Neuronal stem cell (in vitro differentiated cells): ENCODE data around the gene F11R.
A peak's percentile ranks its signal among the peaks of the same experiment; 100 is the strongest.
"Not testable (repeated sequence)": the region's sequence is repeated elsewhere in the genome, so short reads cannot be mapped to it uniquely, and the experiment has no call there.

Source experiments
- DNase-seq: peaks from one replicate; pipeline ENCODE4 v3.0.0-alpha.2; 2013; ENCODE audit warnings: low spot score
- H2AFZ ChIP-seq: one replicate; pipeline ENCODE4 v1.6.1; 2013; ENCODE audit warnings: mild to moderate bottlenecking, low read length, inconsistent platforms
- H2AK5ac ChIP-seq: 2 replicates; pipeline ENCODE4 v1.6.1; 2013; ENCODE audit warnings: low read depth, mild to moderate bottlenecking, inconsistent platforms, low read length, moderate library complexity, mixed read lengths
- H2BK120ac ChIP-seq: 2 replicates; pipeline ENCODE4 v1.6.1; 2013; ENCODE audit warnings: low read depth, mild to moderate bottlenecking, inconsistent platforms, low read length, moderate library complexity, mixed read lengths
- H2BK12ac ChIP-seq: one replicate; pipeline ENCODE4 v1.6.1; 2013; ENCODE audit warnings: low read length, inconsistent platforms
- H2BK15ac ChIP-seq: 2 replicates; pipeline ENCODE4 v1.6.1; 2013; ENCODE audit warnings: mild to moderate bottlenecking, low read length, inconsistent platforms, mixed read lengths
- H2BK5ac ChIP-seq: one replicate; pipeline ENCODE4 v1.6.1; 2013; ENCODE audit warnings: inconsistent platforms, mild to moderate bottlenecking, low read length, moderate library complexity
- H3K14ac ChIP-seq: one replicate; pipeline ENCODE4 v1.6.1; 2013; ENCODE audit warnings: low read length, inconsistent platforms
- H3K18ac ChIP-seq: 2 replicates; pipeline ENCODE4 v1.6.1; 2013; ENCODE audit warnings: low read length, inconsistent platforms
- H3K23ac ChIP-seq: 2 replicates; pipeline ENCODE4 v1.6.1; 2013; ENCODE audit warnings: low read depth, mild to moderate bottlenecking, mixed read lengths, low read length, inconsistent platforms; ENCODE audit not compliant: poor library complexity
- H3K27ac ChIP-seq: replicated peaks from 3 replicates; pipeline ENCODE4 v1.5.1; 2013; ENCODE audit warnings: low read length, inconsistent platforms
- H3K27me3 ChIP-seq, 3 experiments: 2 replicates each; pipeline ENCODE4 v1.6.1; 2013; ENCODE audit warnings: low read length in 3 of 3, mild to moderate bottlenecking in 2 of 3, inconsistent platforms in 1 of 3, low read depth in 1 of 3, mixed read lengths in 1 of 3, moderate library complexity in 1 of 3; ENCODE audit not compliant: control insufficient read depth in 3 of 3, insufficient read depth in 3 of 3
- H3K36me3 ChIP-seq, 2 donors: replicated peaks in 1 of 2; 2 replicates each; pipeline ENCODE4 v1.6.1; 2013; ENCODE audit warnings: low read length in 2 of 2; ENCODE audit not compliant: control insufficient read depth in 2 of 2, insufficient read depth in 2 of 2
- H3K4ac ChIP-seq: 2 replicates; pipeline ENCODE4 v1.6.1; 2013; ENCODE audit warnings: inconsistent platforms, mild to moderate bottlenecking, low read length, moderate library complexity
- H3K4me1 ChIP-seq, 2 donors: 1 replicate in 1 of 2; 2 replicates in 1 of 2; pipeline ENCODE4 v1.6.1; 2013; ENCODE audit warnings: low read length in 2 of 2, low read depth in 1 of 2; ENCODE audit not compliant: control insufficient read depth in 2 of 2, insufficient read depth in 1 of 2
- H3K4me2 ChIP-seq: one replicate; pipeline ENCODE4 v1.6.1; 2013; ENCODE audit warnings: mild to moderate bottlenecking, low read length, inconsistent platforms; ENCODE audit not compliant: insufficient read depth, poor library complexity, severe bottlenecking
- H3K4me3 ChIP-seq, 2 donors: 2 replicates each; pipeline ENCODE4 v1.5.1; 2013; ENCODE audit warnings: low read length in 2 of 2, mild to moderate bottlenecking in 2 of 2, inconsistent platforms in 1 of 2, moderate library complexity in 1 of 2
- H3K79me1 ChIP-seq: one replicate; pipeline ENCODE4 v1.6.1; 2013; ENCODE audit warnings: low read depth, mild to moderate bottlenecking, inconsistent platforms, low read length, moderate library complexity
- H3K9ac ChIP-seq: one replicate; pipeline ENCODE4 v1.6.1; 2013; ENCODE audit warnings: mild to moderate bottlenecking, low read depth, low read length, inconsistent platforms; ENCODE audit not compliant: poor library complexity
- H3K9me3 ChIP-seq, 2 donors: replicated peaks in 1 of 2; 2 replicates each; pipeline versions ENCODE3 to v1.6.1; 2013; ENCODE audit warnings: low read length in 2 of 2, mild to moderate bottlenecking in 2 of 2, inconsistent platforms in 1 of 2, low read depth in 1 of 2, mixed read lengths in 1 of 2, moderate library complexity in 1 of 2; ENCODE audit not compliant: control insufficient read depth in 2 of 2, insufficient read depth in 1 of 2
- H4K8ac ChIP-seq: one replicate; pipeline ENCODE4 v1.6.1; 2013; ENCODE audit warnings: low read depth, mild to moderate bottlenecking, inconsistent platforms, low read length, moderate library complexity
- H4K91ac ChIP-seq: one replicate; pipeline ENCODE4 v1.6.1; 2013; ENCODE audit warnings: low read length, low read depth, mild to moderate bottlenecking, inconsistent platforms; ENCODE audit not compliant: poor library complexity
- WGBS, 2 donors: extraction: QIAGEN DNeasy Blood & Tissue Kit; methylation state at CpG; one replicate each; pipeline ENCODE4 v1.1.7; 2013; ENCODE audit warnings: missing lambda C conversion rate in 2 of 2, mixed read lengths in 1 of 2; ENCODE audit not compliant: insufficient read length in 2 of 2, insufficient replicate concordance in 1 of 2; ENCODE audit errors: extremely low coverage in 2 of 2; 5-methylcytosine and 5-hydroxymethylcytosine counted together

F11R gene

DNA sequence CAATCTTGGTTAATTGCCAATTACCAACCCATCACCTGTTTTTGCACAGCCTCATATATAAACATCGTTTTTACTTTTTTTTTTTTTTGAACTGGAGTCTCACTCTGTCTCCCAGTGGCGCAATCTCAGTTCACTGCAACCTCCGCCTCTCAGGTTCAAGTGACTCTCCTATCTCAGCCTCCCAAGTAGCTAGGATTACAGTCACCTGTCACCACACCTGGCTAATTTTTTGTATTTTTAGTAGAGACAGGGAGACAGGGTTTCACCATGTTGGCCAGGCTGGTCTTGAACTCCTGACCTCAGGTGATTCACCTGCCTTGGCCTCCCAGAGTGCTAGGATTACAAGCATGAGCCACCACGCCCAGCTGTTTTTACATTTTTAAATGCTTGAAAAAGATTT, 28.9 kb downstream of the F11R start:
- H2BK12ac ChIP-seq, H2BK120ac ChIP-seq, H3K23ac ChIP-seq, H3K9me3 ChIP-seq, H2BK5ac ChIP-seq, H2BK15ac ChIP-seq, H3K18ac ChIP-seq, H3K27ac ChIP-seq, H3K4me2 ChIP-seq, H3K36me3 ChIP-seq, H2AFZ ChIP-seq, H4K8ac ChIP-seq, H3K4me3 ChIP-seq, H3K9ac ChIP-seq, H3K4me1 ChIP-seq, H4K91ac ChIP-seq, H3K79me1 ChIP-seq, H3K4ac ChIP-seq, H2AK5ac ChIP-seq, H3K27me3 ChIP-seq, DNase-seq, H3K14ac ChIP-seq: not testable (repeated sequence)
- no CpG with 5 or more reads among the region's 4 CpGs for WGBS, 2 donors

DNA sequence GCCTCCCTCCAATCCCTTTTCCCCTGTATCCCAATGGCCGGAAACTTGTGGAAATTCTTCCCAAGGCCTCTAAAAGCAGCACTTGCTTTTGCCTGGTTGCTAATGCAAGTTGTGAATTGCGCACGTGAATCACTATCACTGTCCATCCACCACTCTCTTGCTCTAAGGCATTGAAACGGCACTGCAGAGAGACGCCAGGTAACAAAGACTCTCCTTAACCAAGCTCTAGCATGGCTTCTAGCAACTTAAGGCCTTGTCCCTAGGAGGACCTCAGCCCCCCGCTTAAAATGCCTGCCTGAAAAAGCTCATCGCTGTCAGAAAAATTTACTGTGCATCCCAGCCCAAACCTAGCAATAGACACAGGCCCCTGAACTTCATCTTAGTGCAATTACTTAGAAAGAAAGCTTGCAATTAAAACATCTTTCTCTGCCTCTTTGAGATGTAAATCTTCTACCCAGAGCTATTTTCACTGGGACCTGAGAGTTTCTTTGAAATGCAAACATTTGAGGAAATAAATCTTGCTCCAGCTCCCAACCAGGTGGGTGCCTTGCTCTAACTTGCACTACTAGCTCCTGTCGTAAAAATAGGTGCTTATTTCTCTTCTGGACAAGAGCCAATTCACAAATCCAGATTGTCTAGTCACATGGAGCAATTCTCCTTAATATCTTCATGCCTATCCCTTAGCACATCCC, 33.4 kb downstream of the F11R start:
- H3K18ac ChIP-seq = no peak overlapping the region
- no peak overlapping the region for H3K27ac ChIP-seq
- no peak overlapping the region for H2AFZ ChIP-seq
- peaks cover 0 to 16% (median 0%) of the 10 kb centered on the region in 3 experiments for H3K27me3 ChIP-seq
- H3K23ac ChIP-seq = no peak overlapping the region
- H4K8ac ChIP-seq = no peak overlapping the region
- no peaks in the 10 kb centered on the region for H3K36me3 ChIP-seq
- H3K4me1 ChIP-seq = no peaks in the 10 kb centered on the region
- no CpG with 5 or more reads among the region's 8 CpGs for WGBS, 2 donors
- H3K9me3 ChIP-seq = no peaks in the 10 kb centered on the region
- no peak overlapping the region for H2BK12ac ChIP-seq
- no peak overlapping the region for H2BK5ac ChIP-seq
- H3K14ac ChIP-seq = peak overlapping the region; percentile 21
- H2BK15ac ChIP-seq = no peak overlapping the region
- DNase-seq = no peak
- no peak overlapping the region for H3K9ac ChIP-seq
- peak overlapping the region; percentile 11 for H3K4me2 ChIP-seq
- no peak overlapping the region for H3K4ac ChIP-seq
- H4K91ac ChIP-seq = no peak overlapping the region
- H2BK120ac ChIP-seq = no peak overlapping the region
- no peak overlapping the region for H2AK5ac ChIP-seq
- H3K4me3 ChIP-seq = no peak overlapping the region
- H3K79me1 ChIP-seq = no peaks in the 10 kb centered on the region

DNA sequence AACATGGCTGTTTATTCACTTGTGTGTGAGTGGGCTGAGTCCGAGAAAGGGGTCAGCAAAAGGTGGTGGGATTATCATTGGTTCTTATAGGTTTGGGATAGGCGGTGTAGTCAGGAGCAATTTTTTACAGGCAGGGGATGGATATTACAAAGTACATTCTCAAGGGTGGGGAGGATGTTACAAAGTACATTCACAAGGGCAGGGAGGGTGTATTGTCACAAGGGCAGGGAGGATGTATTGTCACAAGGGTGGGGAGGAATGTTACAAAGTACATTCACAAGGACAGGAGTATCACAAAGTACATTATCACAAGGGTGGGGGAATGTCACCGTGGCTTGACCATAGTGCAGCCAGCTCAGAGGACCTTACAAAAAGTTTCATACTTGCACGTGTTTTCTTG, 35.2 kb downstream of the F11R start:
- peaks cover 0 to 34% (median 15%) of the 10 kb centered on the region in 3 experiments for H3K27me3 ChIP-seq
- no CpG with 5 or more reads among the region's 4 CpGs for WGBS, 2 donors
- no peak overlapping the region for H3K18ac ChIP-seq
- H3K36me3 ChIP-seq = no peaks in the 10 kb centered on the region
- H2BK12ac ChIP-seq = no peak overlapping the region
- no peak overlapping the region for H3K14ac ChIP-seq
- no peak overlapping the region for H3K4ac ChIP-seq
- no peaks in the 10 kb centered on the region for H3K9me3 ChIP-seq
- no peaks in the 10 kb centered on the region for H3K79me1 ChIP-seq
- H4K8ac ChIP-seq = no peak overlapping the region
- no peak overlapping the region for H3K4me2 ChIP-seq
- H2BK120ac ChIP-seq = no peak overlapping the region
- no peak overlapping the region for H2BK5ac ChIP-seq
- H2AFZ ChIP-seq = no peak overlapping the region
- no peak overlapping the region for H3K27ac ChIP-seq
- no peak overlapping the region for H3K9ac ChIP-seq
- H4K91ac ChIP-seq = no peak overlapping the region
- H3K23ac ChIP-seq = no peak overlapping the region
- H3K4me1 ChIP-seq = no peaks in the 10 kb centered on the region
- no peak overlapping the region for H2BK15ac ChIP-seq
- no peak for DNase-seq
- no peak overlapping the region for H2AK5ac ChIP-seq
- H3K4me3 ChIP-seq = no peak overlapping the region

DNA sequence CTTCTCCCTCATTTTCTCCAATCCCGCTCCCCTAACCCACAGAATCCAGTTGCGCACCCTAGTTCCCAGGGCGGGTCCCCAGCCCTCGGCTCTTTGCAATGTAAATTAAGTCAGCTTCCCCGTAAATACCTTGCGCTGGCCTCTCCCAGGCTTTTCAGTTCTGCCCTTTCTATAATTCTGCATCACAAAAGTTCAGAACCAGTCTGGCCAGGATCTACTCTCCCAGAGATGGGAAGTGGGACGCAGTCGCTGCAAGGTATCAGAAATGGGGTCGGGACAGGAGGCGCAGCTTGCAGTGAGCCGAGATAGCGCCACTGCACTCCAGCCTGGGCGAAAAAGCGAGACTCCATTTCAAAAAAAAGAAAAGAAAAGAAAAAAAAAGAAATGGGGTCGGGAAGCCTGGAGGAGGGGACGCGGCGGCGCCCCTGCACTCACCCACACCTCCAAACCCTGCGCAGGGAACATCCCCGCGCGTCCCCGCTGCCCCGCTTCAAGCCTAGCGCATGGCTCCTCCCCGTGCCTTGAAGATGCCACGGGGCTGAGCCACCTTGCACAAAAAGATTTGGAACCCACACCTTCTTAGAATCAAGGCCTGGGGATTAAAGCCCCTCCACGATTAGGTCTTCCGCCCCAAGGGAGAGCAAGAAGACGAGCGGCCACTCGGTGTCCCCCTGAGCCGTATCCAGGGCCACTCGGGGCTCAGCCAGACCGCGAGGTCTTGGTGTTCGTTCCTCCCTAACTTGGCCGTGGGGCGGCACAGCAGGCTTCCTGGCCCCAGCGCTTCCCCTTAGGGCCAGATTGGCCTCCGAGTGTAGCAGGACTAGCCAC, 39.2 kb downstream of the F11R start:
- Histone ChIP-seq H3K4me3 (peak overlapping the region in 1 of 2 donors; percentile 65), H3K23ac (peak overlapping the region; percentile 85)
- no CpG with 5 or more reads among the region's 42 CpGs for WGBS, 2 donors

More for the DNA sequence above, 39.2 kb downstream of the F11R start:
- Histone ChIP-seq H2BK15ac (no peak overlapping the region), H3K27ac (no peak overlapping the region), H2AFZ (peak overlapping the region; percentile 78), H3K79me1 (no peaks in the 10 kb centered on the region), H3K36me3 (no peaks in the 10 kb centered on the region), H3K9me3 (no peaks in the 10 kb centered on the region), H3K4me1 (no peaks in the 10 kb centered on the region), H2BK12ac (no peak overlapping the region), H4K91ac (no peak overlapping the region), H2BK120ac (no peak overlapping the region), H2AK5ac (peak overlapping the region; percentile 46), H3K14ac (no peak overlapping the region), H3K9ac (no peak overlapping the region), H3K4ac (no peak overlapping the region), H4K8ac (no peak overlapping the region), H3K4me2 (peak overlapping the region; percentile 86), H3K27me3 (peaks cover 0 to 36% (median 17%) of the 10 kb centered on the region in 3 experiments), H3K18ac (peak overlapping the region; percentile 95), H2BK5ac (peak overlapping the region; percentile 53)
- no peak for DNase-seq
